Parathyroid adenoma (tissue), 2 donors: ENCODE results near the gene OR5W2.
"Not testable (repeated sequence)": the region's sequence is repeated elsewhere in the genome, so short reads cannot be mapped to it uniquely, and the experiment has no call there.

Source experiments
- H2AFZ ChIP-seq: fragments of 300-600 bp; sonication (generic); one replicate; pipeline ENCODE4 v1.7.0; 2017; ENCODE audit warnings: antibody characterized with exemption, mild to moderate bottlenecking
- H3K27ac ChIP-seq: fragments of 300-600 bp; sonication (generic); one replicate; pipeline ENCODE4 v1.7.0; 2017
- H3K27me3 ChIP-seq: fragments of 300-600 bp; sonication (generic); one replicate; pipeline ENCODE4 v1.7.0; 2017; ENCODE audit warnings: low read length; ENCODE audit not compliant: control insufficient read depth, insufficient read depth
- H3K36me3 ChIP-seq: fragments of 300-600 bp; sonication (generic); one replicate; pipeline ENCODE4 v1.7.0; 2017; ENCODE audit warnings: low read length; ENCODE audit not compliant: control insufficient read depth, insufficient read depth
- H3K4me1 ChIP-seq: fragments of 300-600 bp; sonication (generic); one replicate; pipeline ENCODE4 v1.7.0; 2017; ENCODE audit warnings: control low read depth
- H3K4me2 ChIP-seq: fragments of 300-600 bp; sonication (generic); one replicate; pipeline ENCODE4 v1.7.0; 2017; ENCODE audit warnings: low read length
- H3K4me3 ChIP-seq: fragments of 300-600 bp; sonication (generic); one replicate; pipeline ENCODE4 v1.7.0; 2017; ENCODE audit warnings: low read depth, low read length
- H3K79me2 ChIP-seq: fragments of 300-600 bp; sonication (generic); one replicate; pipeline ENCODE4 v1.7.0; 2017; ENCODE audit warnings: control low read depth
- H3K9ac ChIP-seq: fragments of 300-600 bp; sonication (generic); one replicate; pipeline ENCODE4 v1.7.0; 2017; ENCODE audit warnings: mild to moderate bottlenecking
- H3K9me3 ChIP-seq: fragments of 300-600 bp; sonication (generic); one replicate; pipeline ENCODE4 v1.7.0; 2017; ENCODE audit warnings: low read length; ENCODE audit not compliant: control insufficient read depth
- TF ChIP-seq, protein P1 (sequence below): fragments of 300-600 bp; sonication (generic); IDR thresholded peaks from one replicate; pipeline ENCODE4 v1.7.0; 2017; ENCODE audit warnings: antibody characterized with exemption, mild to moderate bottlenecking
- donor health status: primary hyperparathyroidism.

The OR5W2 gene

DNA sequence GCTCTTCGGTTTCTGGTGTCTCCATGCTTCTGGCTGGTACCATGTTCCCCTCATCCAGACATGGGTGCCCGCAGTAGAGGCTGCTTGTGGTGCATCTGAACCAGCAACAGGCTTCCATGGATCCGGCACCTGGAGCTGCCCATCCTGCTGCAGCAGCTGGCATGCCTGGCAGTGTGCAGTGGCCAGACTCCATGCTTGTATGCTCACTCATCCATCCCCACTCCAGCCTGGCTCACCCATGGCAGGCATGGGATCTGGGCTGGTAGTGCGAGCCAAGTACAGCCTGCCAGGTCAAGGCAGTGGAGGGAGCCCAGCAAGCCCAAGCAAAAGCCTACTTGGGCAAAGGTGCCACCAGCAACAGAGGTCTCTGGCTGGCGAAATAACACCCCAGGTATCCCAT, 6.2 kb upstream of the OR5W2 start:
- H3K27ac ChIP-seq: no peak overlapping the region
- H3K4me1 ChIP-seq: no peaks in the 10 kb centered on the region
- H3K27me3 ChIP-seq: no peaks in the 10 kb centered on the region
- H3K4me3 ChIP-seq: no peak overlapping the region
- TF ChIP-seq, protein P1, sequence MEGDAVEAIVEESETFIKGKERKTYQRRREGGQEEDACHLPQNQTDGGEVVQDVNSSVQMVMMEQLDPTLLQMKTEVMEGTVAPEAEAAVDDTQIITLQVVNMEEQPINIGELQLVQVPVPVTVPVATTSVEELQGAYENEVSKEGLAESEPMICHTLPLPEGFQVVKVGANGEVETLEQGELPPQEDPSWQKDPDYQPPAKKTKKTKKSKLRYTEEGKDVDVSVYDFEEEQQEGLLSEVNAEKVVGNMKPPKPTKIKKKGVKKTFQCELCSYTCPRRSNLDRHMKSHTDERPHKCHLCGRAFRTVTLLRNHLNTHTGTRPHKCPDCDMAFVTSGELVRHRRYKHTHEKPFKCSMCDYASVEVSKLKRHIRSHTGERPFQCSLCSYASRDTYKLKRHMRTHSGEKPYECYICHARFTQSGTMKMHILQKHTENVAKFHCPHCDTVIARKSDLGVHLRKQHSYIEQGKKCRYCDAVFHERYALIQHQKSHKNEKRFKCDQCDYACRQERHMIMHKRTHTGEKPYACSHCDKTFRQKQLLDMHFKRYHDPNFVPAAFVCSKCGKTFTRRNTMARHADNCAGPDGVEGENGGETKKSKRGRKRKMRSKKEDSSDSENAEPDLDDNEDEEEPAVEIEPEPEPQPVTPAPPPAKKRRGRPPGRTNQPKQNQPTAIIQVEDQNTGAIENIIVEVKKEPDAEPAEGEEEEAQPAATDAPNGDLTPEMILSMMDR: no peak
- H3K36me3 ChIP-seq: no peaks in the 10 kb centered on the region
- H2AFZ ChIP-seq: no peak overlapping the region
- no peak overlapping the region for H3K9ac ChIP-seq
- H3K9me3 ChIP-seq: no peaks in the 10 kb centered on the region
- no peak overlapping the region for H3K4me2 ChIP-seq
- no peaks in the 10 kb centered on the region for H3K79me2 ChIP-seq

DNA sequence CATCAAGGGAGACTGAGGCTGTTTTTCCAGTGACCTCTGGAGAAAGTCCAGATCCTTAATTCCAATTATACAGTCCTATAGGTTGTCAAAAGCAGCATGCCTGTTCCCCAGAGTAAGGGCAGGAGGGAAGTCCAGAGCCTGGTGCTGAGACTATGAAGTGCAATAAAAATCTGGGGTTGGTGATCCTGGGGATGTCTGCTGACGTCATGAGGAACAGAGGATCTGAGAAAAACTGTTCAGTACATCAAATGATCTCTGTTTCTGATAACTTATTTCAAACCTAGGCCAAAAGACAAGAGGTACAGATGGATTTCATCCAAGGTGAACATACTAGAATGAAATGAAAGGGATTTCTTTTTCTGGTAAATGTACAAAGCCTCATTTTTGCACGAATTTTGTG, 12.1 kb downstream of the OR5W2 start:
- TF ChIP-seq, protein P1: no peak
- H3K36me3 ChIP-seq: no peaks in the 10 kb centered on the region
- H3K4me1 ChIP-seq: no peaks in the 10 kb centered on the region
- no peak overlapping the region for H3K9ac ChIP-seq
- no peak overlapping the region for H3K4me3 ChIP-seq
- H3K4me2 ChIP-seq: no peak overlapping the region
- H3K79me2 ChIP-seq: no peaks in the 10 kb centered on the region
- no peak overlapping the region for H2AFZ ChIP-seq
- no peak overlapping the region for H3K27ac ChIP-seq
- H3K9me3 ChIP-seq: no peaks in the 10 kb centered on the region
- H3K27me3 ChIP-seq: no peaks in the 10 kb centered on the region

DNA sequence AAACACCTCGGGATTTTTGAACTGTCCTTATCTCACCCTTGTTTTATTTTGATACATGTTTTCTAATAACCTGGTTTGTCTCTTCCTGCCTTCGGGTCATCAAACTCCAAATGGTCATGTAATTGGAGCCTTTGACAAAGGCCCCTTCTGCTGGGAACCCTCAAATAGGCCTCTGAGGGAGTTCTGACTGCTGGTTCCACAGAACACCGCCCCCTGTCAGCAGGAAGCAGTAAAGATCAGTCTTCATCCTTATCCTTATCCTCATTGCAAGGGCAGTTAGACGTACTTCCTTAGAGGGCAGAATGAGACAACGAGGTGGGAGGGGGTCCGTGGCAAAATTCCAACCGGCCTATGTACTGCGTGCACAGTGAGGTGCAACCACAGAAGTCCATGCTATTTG, 19.2 kb downstream of the OR5W2 start:
- Histone ChIP-seq H3K36me3 (no peaks in the 10 kb centered on the region), H3K79me2 (no peaks in the 10 kb centered on the region), H3K27me3 (no peaks in the 10 kb centered on the region), H3K4me2 (no peak overlapping the region), H3K4me3 (no peak overlapping the region), H3K4me1 (no peaks in the 10 kb centered on the region), H3K27ac (no peak overlapping the region), H3K9me3 (no peaks in the 10 kb centered on the region), H2AFZ (no peak overlapping the region), H3K9ac (no peak overlapping the region)
- TF ChIP-seq, protein P1: no peak

DNA sequence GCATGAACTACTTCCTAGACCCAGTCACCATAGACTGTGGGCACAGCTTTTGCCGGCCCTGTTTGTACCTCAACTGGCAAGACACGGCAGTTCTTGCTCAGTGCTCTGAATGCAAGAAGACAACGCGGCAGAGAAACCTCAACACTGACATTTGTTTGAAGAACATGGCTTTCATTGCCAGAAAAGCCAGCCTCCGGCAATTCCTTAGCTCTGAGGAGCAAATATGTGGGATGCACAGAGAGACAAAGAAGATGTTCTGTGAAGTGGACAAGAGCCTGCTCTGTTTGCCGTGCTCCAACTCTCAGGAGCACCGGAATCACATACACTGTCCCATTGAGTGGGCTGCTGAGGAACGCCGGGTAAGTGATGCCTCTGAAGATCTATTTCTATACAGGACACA, 28.9 kb downstream of the OR5W2 start:
- H3K27ac ChIP-seq, H3K4me3 ChIP-seq, H3K36me3 ChIP-seq, H3K9ac ChIP-seq, H3K4me2 ChIP-seq, H3K4me1 ChIP-seq, H3K27me3 ChIP-seq, H3K79me2 ChIP-seq, H2AFZ ChIP-seq, H3K9me3 ChIP-seq: not testable (repeated sequence)

DNA sequence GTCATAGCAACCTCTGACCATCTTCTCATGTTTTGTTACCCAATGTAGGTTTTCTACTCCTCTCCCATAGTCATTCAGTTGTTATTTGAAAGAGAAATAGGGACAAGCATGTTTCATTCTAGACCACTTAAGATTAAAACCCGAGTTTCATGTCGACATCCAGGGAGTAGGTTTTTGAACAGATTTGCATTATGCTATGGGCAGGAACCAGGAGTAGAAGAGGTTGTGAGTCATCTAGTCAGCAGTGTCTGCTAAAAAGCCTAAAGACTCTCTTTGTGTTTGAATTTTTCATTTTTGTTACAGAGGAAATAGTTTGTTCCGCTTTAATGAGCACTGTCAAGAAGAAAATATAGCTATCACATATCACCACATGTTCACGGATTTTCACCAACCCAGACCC, 29.4 kb downstream of the OR5W2 start:
- H3K4me2 ChIP-seq, H3K9me3 ChIP-seq, H3K36me3 ChIP-seq, H3K27ac ChIP-seq, H3K9ac ChIP-seq, H3K4me3 ChIP-seq, H3K79me2 ChIP-seq, H3K27me3 ChIP-seq, H3K4me1 ChIP-seq, H2AFZ ChIP-seq: not testable (repeated sequence)

DNA sequence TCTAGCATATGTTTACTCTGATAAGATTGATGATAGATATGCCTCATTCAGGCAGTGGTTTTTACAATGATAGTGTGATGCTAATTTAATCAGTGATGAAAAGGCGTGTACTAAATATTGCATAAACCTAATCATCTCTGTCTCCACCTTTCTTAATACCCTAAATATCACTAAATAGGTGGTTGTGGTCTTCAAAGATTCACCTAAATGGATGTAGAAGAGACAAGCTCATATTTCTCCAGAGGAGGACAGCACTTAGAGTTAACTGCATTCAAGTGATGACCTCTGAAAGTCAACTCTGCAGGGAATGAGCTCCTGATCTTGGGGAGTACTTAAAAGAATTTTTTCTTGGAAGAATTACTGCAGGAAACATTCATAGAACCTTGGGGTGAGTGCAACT, 31.4 kb downstream of the OR5W2 start, which contains the start of gene TRIM51:
Gene TRIM51, plus strand, starts transcription at position 301 of the 400 bp plus-strand sequence. CDS start 2,132 bp downstream, outside the sequence.
- not testable (repeated sequence) for H3K27ac ChIP-seq, H3K4me1 ChIP-seq, H3K9ac ChIP-seq, H3K36me3 ChIP-seq, H3K27me3 ChIP-seq, H3K79me2 ChIP-seq, H3K9me3 ChIP-seq, H3K4me3 ChIP-seq, H3K4me2 ChIP-seq, H2AFZ ChIP-seq

DNA sequence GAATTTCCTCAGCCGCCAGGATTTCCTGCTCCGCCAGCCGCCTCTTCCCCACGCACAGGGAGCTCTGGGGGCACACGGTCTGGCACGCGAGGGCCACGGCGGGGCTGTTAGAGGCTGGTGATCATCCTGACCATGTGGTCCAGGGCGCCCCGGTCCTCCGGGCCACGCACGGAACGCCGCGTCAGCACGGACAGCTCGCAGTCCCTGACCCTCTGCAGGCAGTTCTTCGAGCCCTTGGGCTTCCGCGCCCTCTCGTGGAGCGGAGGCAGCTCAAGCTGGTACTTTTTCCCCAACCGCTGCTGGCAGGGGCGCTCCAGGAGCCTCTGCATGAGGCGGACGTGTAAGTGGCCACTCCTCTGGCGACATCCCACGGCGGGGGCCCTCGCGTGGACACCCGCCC, 41.2 kb downstream of the OR5W2 start:
- not testable (repeated sequence) for H3K9me3 ChIP-seq, H2AFZ ChIP-seq, H3K36me3 ChIP-seq, H3K4me2 ChIP-seq, H3K79me2 ChIP-seq, H3K9ac ChIP-seq, H3K4me3 ChIP-seq, H3K27ac ChIP-seq, H3K4me1 ChIP-seq, H3K27me3 ChIP-seq

DNA sequence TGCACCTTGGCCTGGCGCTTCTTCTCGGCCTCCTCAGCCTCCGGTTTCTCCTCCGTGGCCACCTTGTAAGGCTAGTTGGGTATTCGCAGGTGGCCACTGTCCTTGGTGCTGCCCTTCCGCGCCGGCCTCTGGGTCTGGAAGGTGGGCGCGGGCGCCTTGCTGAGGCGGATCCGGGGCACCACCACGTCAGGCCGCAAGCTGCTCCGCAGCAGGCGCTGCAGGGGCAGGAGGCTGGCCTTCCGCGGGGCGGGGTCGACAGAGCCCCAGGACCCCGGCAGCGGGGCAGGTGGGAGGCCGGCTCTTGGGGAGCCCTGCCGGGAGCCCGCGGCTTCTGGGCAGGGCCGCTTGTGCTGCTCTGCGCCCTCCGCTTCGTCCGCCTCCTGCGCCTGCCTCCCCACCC, 41.7 kb downstream of the OR5W2 start:
- H2AFZ ChIP-seq, H3K4me1 ChIP-seq: not testable (repeated sequence)

DNA sequence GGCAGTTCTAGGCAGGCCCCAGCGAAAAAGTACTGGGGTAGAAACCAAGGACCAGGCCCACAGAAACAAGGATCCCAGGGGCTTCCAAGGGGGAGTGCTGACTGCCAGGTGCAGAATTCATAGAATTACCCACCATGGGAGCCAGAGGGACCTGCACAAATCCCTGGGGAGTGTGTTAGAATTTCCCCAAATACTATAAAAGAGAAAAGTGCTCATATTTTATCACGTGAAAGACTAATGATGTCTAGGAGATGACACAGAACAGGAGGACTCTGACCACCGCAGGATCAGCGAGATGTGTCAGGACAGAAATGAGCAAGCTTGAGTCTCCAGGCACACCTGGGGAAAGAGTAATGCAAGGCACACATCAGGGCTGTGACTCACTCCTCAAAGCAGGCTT, 47.0 kb downstream of the OR5W2 start:
- H3K27me3 ChIP-seq, H3K36me3 ChIP-seq, H3K4me1 ChIP-seq, H3K79me2 ChIP-seq, H3K9me3 ChIP-seq, H3K27ac ChIP-seq, H3K4me3 ChIP-seq, H2AFZ ChIP-seq, H3K9ac ChIP-seq, H3K4me2 ChIP-seq: not testable (repeated sequence)

More for the DNA sequence above, 41.7 kb downstream of the OR5W2 start:
- not testable (repeated sequence) for H3K27me3 ChIP-seq, H3K4me3 ChIP-seq, H3K4me2 ChIP-seq, H3K79me2 ChIP-seq, H3K36me3 ChIP-seq, H3K9me3 ChIP-seq, H3K27ac ChIP-seq, H3K9ac ChIP-seq
